Thoracic aorta (tissue), 2 donors: ENCODE results near the gene FHL1. TPM values are rescaled to one million over a fixed set of nuclear protein-coding genes. Genes with fewer than 3 reads are reported as not detected.

Experiments
- ATAC-seq: fragments of 150-250 bp; one replicate; pipeline ENCODE4 v1.8.0; 2017; ENCODE audit warnings: low read depth; ENCODE audit not compliant: insufficient number of reproducible peaks, low FRiP score
- DNase-seq: peaks from one replicate; pipeline ENCODE4 v3.0.0-alpha.2; 2020; ENCODE audit warnings: low spot score
- H3K27ac ChIP-seq, 2 donors: fragments of 200-600 bp; sonication (generic); 1 replicate in 1 of 2; 2 replicates in 1 of 2; pipeline ENCODE4 v1.5.1; 2016; ENCODE audit warnings: mild to moderate bottlenecking in 2 of 2, moderate library complexity in 2 of 2
- H3K27me3 ChIP-seq: fragments of 200-600 bp; sonication (generic); replicated peaks from 2 replicates; pipeline ENCODE4 v1.6.0; 2016; ENCODE audit warnings: mild to moderate bottlenecking; ENCODE audit not compliant: insufficient read depth
- H3K36me3 ChIP-seq: fragments of 200-600 bp; sonication (generic); one replicate; pipeline ENCODE4 v1.5.1; 2016
- H3K4me1 ChIP-seq, 2 donors: fragments of 200-600 bp; sonication (generic); 1 replicate in 1 of 2; 2 replicates in 1 of 2; pipeline versions ENCODE4 v1.5.1 to v1.6.0; 2016; ENCODE audit warnings: low read depth in 2 of 2, mild to moderate bottlenecking in 1 of 2; ENCODE audit not compliant: control insufficient read depth in 1 of 2
- H3K4me3 ChIP-seq: fragments of 200-600 bp; sonication (generic); 2 replicates; pipeline ENCODE4 v1.5.1; 2016; ENCODE audit warnings: mild to moderate bottlenecking
- H3K9me3 ChIP-seq: fragments of 200-600 bp; sonication (generic); 2 replicates; pipeline ENCODE4 v1.5.1; 2016
- CTCF ChIP-seq: fragments of 200-600 bp; sonication (generic); IDR thresholded peaks from one replicate; pipeline ENCODE4 v1.5.1; 2019; ENCODE audit warnings: antibody characterized with exemption
- total RNA-seq, 2 donors: library from RNA; depleted of rRNA; stranded (reverse); fragments of >200 nt; gene quantifications; one replicate each; pipeline versions ENCODE4 v1.1.0 to v1.2.3, GENCODE V29; 2016

FHL1 gene
- total RNA-seq, 2 donors from 2014 or later, result 1,134 to 3,147 TPM

- Histone ChIP-seq H3K4me3 (peak overlapping the region; percentile 90), H3K27me3 (no peaks in the 10 kb centered on the region), H3K9me3 (no peaks in the 10 kb centered on the region), H3K4me1 (no peaks in the 10 kb centered on the region), H3K36me3 (no peaks in the 10 kb centered on the region), H3K27ac (peak overlapping the region; percentile 87 to 89)
- ATAC-seq, result peak; percentile 19
- no peak for DNase-seq
- TF ChIP-seq CTCF, result no peak
Observed at GRCh38 chrX:136146614-136147314, 569 bp upstream of the FHL1 start.

GRCh38 chrX:136147976-136148375 lies 643 bp downstream of the FHL1 start:
- Histone ChIP-seq H3K4me3 (peak overlapping the region; percentile 90), H3K27ac (peak overlapping the region; percentile 95 to 97), H3K9me3 (no peaks in the 10 kb centered on the region), H3K4me1 (no peaks in the 10 kb centered on the region), H3K27me3 (no peaks in the 10 kb centered on the region), H3K36me3 (no peaks in the 10 kb centered on the region)
- no peak for TF ChIP-seq CTCF
- no peak for DNase-seq
- ATAC-seq, result no peak

GRCh38 chrX:136148391-136148790 lies 1.1 kb downstream of the FHL1 start:
- Histone ChIP-seq H3K36me3 (no peaks in the 10 kb centered on the region), H3K27ac (peak overlapping the region; percentile 95 to 97), H3K4me3 (peak overlapping the region; percentile 90), H3K4me1 (no peaks in the 10 kb centered on the region), H3K27me3 (no peaks in the 10 kb centered on the region), H3K9me3 (no peaks in the 10 kb centered on the region)
- DNase-seq (no peak), ATAC-seq (no peak)
- no peak for TF ChIP-seq CTCF

GRCh38 chrX:136154998-136155397 lies 7.7 kb downstream of the FHL1 start:
- DNase-seq, result no peak
- H3K27ac ChIP-seq, result peak overlapping the region; percentile 61 to 97
- peak overlapping the region; percentile 90 for H3K4me3 ChIP-seq
- H3K9me3 ChIP-seq, result no peaks in the 10 kb centered on the region
- no peak for TF ChIP-seq CTCF
- no peaks in the 10 kb centered on the region for H3K27me3 ChIP-seq
- H3K4me1 ChIP-seq, result peaks cover 5 to 42% of the 10 kb centered on the region in 2 donors
- ATAC-seq, result no peak
- no peaks in the 10 kb centered on the region for H3K36me3 ChIP-seq

DNA sequence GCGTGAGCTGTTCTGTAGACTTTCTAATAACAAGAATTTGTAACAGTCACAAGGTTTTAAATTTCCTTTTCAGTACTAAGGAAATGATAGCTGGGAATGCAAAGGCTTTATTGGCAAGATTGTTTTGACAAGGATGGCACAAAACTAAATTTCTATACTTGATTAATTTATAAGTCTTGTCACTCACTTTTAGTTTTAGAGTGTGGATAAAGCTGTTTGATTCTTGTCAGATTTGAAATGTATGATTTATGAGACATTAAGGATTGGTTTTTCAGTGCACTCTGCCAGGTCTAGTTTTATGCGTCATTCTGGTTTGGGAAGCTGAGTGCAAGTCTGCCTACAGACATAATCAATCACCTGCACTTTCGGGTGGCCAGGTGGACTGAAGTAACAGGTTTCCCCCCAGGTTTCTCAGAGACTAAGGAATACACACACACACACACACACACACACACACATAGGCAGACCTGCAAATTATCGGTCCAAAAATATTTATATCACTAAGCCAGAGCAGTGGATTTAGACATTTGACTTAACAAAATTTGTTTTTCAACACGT lies 9.3 kb downstream of the FHL1 start:
- no peaks in the 10 kb centered on the region for H3K9me3 ChIP-seq
- no peak for TF ChIP-seq CTCF
- H3K27ac ChIP-seq, result peak overlapping the region; percentile 47 to 97
- peak overlapping the region; percentile 42 for H3K4me3 ChIP-seq
- no peaks in the 10 kb centered on the region for H3K27me3 ChIP-seq
- peaks cover 6 to 56% of the 10 kb centered on the region in 2 donors for H3K4me1 ChIP-seq
- H3K36me3 ChIP-seq, result no peaks in the 10 kb centered on the region
- DNase-seq, result no peak
- ATAC-seq, result no peak
